GM06990 (cell line): Measurements from ENCODE around the gene SSBP4.

ENCODE experiments used
- DNase-seq: peaks from one replicate; pipeline ENCODE4 v3.0.0-alpha.2; 2011; ENCODE audit not compliant: insufficient read length; ENCODE audit errors: extremely low read depth
- H3K27me3 ChIP-seq: replicated peaks from 2 replicates; pipeline ENCODE4 v1.6.0; 2011; ENCODE audit warnings: low read length; ENCODE audit not compliant: control insufficient read depth, insufficient read depth
- H3K36me3 ChIP-seq: 2 replicates; pipeline ENCODE4 v1.5.1; 2011; ENCODE audit warnings: low read length; ENCODE audit not compliant: control insufficient read depth, insufficient read depth
- H3K4me3 ChIP-seq: replicated peaks from 2 replicates; pipeline ENCODE4 v1.5.1; 2011; ENCODE audit warnings: low read depth, mild to moderate bottlenecking, control low read depth, low read length
- CTCF ChIP-seq: IDR thresholded peaks from 2 replicates; pipeline ENCODE4 v1.5.1; 2011; ENCODE audit warnings: low read length, control low read depth, mild to moderate bottlenecking, inconsistent platforms; ENCODE audit not compliant: insufficient read depth, poor library complexity, severe bottlenecking

SSBP4 gene

GRCh38 chr19:18437491-18438330 lies 18.5 kb downstream of the SSBP4 start, which contains the start of gene ISYNA1:
Gene ISYNA1 (minus strand): TSS chr19:18438133. CDS start chr19:18437979, 154 bp downstream.
- Histone ChIP-seq H3K36me3 (peaks cover 1% of the 10 kb centered on the region; the same call in 1 of the 2 replicates), H3K4me3 (peak within 1 kb of the TSS; percentile 60), H3K27me3 (no peaks in the 10 kb centered on the region)
- DNase-seq, result peak; percentile 66
- TF ChIP-seq CTCF, result no peak

GRCh38 chr19:18438331-18439024 lies 19.3 kb downstream of the SSBP4 start:
- Histone ChIP-seq H3K4me3 (no peak overlapping the region), H3K27me3 (no peaks in the 10 kb centered on the region), H3K36me3 (peaks cover 5% of the 10 kb centered on the region)
- DNase-seq, result no peak
- no peak for TF ChIP-seq CTCF

- no peaks in the 10 kb centered on the region for H3K27me3 ChIP-seq
- DNase-seq, result no peak
- peaks cover 11% of the 10 kb centered on the region for H3K36me3 ChIP-seq
- no peak for TF ChIP-seq CTCF
- no peak overlapping the region for H3K4me3 ChIP-seq
Observed at GRCh38 chr19:18439025-18439909, 20.1 kb downstream of the SSBP4 start.

- no peak overlapping the region for H3K4me3 ChIP-seq
- no peak for DNase-seq
- no peaks in the 10 kb centered on the region for H3K27me3 ChIP-seq
- peaks cover 17% of the 10 kb centered on the region for H3K36me3 ChIP-seq
- no peak for TF ChIP-seq CTCF
Observed at GRCh38 chr19:18439910-18440237, 20.7 kb downstream of the SSBP4 start.

GRCh38 chr19:18440415-18440877 lies 21.2 kb downstream of the SSBP4 start:
- DNase-seq, result no peak
- Histone ChIP-seq H3K4me3 (no peak overlapping the region), H3K27me3 (no peaks in the 10 kb centered on the region), H3K36me3 (peaks cover 19% of the 10 kb centered on the region)
- peak; percentile 52 for TF ChIP-seq CTCF
